ENCODE results near the gene TXNDC11.

The TXNDC11 gene

GRCh38 chr16:11705311-11706025 is 37.2 kb downstream of the TXNDC11 start:
- Histone ChIP-seq H4K20me1 (ENCODE audit: insufficient read depth) (no peaks in the 10 kb centered on the region), H2AFZ (ENCODE audit: low read depth) (no peak overlapping the region), H3K4me2 (peak overlapping the region; percentile 70), H3K36me3 (ENCODE audit: insufficient read depth) (no peaks in the 10 kb centered on the region; the same call in 1 of the 2 replicates), H3K4me1 (ENCODE audit: low read depth, poor library complexity, severe bottlenecking) (peaks cover 93% of the 10 kb centered on the region), H3K27ac (peak overlapping the region; percentile 66), H3K9ac (peak overlapping the region; percentile 6; the same call in 1 of the 2 replicates), H3K79me2 (ENCODE audit: insufficient read depth, low read depth) (peaks cover 55% of the 10 kb centered on the region; the same call in 1 of the 2 replicates), H3K4me3 (IDR thresholded peaks at IDR 0.05; ENCODE audit: insufficient read depth, low read depth, low read length) (no peak overlapping the region), H3K27me3 (ENCODE audit: insufficient read depth, low read depth) (no peaks in the 10 kb centered on the region)
- no peak for TF ChIP-seq CTCF (conservative IDR thresholded peaks at IDR 0.05; ENCODE audit: low read depth, low read length)

- Histone ChIP-seq H3K9ac (no peak overlapping the region), H3K4me2 (no peak overlapping the region), H3K79me2 (ENCODE audit: insufficient read depth, low read depth) (peaks cover 74% of the 10 kb centered on the region), H3K36me3 (ENCODE audit: insufficient read depth) (peaks cover 4% of the 10 kb centered on the region; the same call in 1 of the 2 replicates), H3K4me1 (ENCODE audit: low read depth, poor library complexity, severe bottlenecking) (peaks cover 98% of the 10 kb centered on the region), H3K4me3 (IDR thresholded peaks at IDR 0.05; ENCODE audit: insufficient read depth, low read depth, low read length) (no peak overlapping the region), H3K27me3 (ENCODE audit: insufficient read depth, low read depth) (no peaks in the 10 kb centered on the region), H2AFZ (ENCODE audit: low read depth) (no peak overlapping the region), H4K20me1 (ENCODE audit: insufficient read depth) (no peaks in the 10 kb centered on the region), H3K27ac (no peak overlapping the region; the same call in 1 of the 2 replicates)
- TF ChIP-seq CTCF (conservative IDR thresholded peaks at IDR 0.05; ENCODE audit: low read depth, low read length) = no peak
Measured at GRCh38 chr16:11700264-11701029, 42.2 kb downstream of the TXNDC11 start.

GRCh38 chr16:11699234-11699894 is 43.3 kb downstream of the TXNDC11 start:
- Histone ChIP-seq H3K79me2 (ENCODE audit: insufficient read depth, low read depth) (peaks cover 71% of the 10 kb centered on the region), H3K4me2 (peak overlapping the region; percentile 69; the same call in 1 of the 2 replicates), H3K4me1 (ENCODE audit: low read depth, poor library complexity, severe bottlenecking) (peaks cover 97% of the 10 kb centered on the region), H3K36me3 (ENCODE audit: insufficient read depth) (peaks cover 4% of the 10 kb centered on the region; the same call in 1 of the 2 replicates), H2AFZ (ENCODE audit: low read depth) (no peak overlapping the region), H4K20me1 (ENCODE audit: insufficient read depth) (no peaks in the 10 kb centered on the region), H3K27me3 (ENCODE audit: insufficient read depth, low read depth) (no peaks in the 10 kb centered on the region), H3K27ac (peak overlapping the region; percentile 75; the same call in 1 of the 2 replicates), H3K9ac (no peak overlapping the region), H3K4me3 (IDR thresholded peaks at IDR 0.05; ENCODE audit: insufficient read depth, low read depth, low read length) (no peak overlapping the region)
- TF ChIP-seq CTCF (conservative IDR thresholded peaks at IDR 0.05; ENCODE audit: low read depth, low read length) = no peak

- Histone ChIP-seq H3K27me3 (ENCODE audit: insufficient read depth, low read depth) (no peaks in the 10 kb centered on the region), H3K4me3 (IDR thresholded peaks at IDR 0.05; ENCODE audit: insufficient read depth, low read depth, low read length) (no peak overlapping the region), H4K20me1 (ENCODE audit: insufficient read depth) (no peaks in the 10 kb centered on the region), H3K36me3 (ENCODE audit: insufficient read depth) (peaks cover 4% of the 10 kb centered on the region; the same call in 1 of the 2 replicates), H2AFZ (ENCODE audit: low read depth) (no peak overlapping the region), H3K27ac (peak overlapping the region; percentile 75; the same call in 1 of the 2 replicates), H3K9ac (no peak overlapping the region), H3K4me1 (ENCODE audit: low read depth, poor library complexity, severe bottlenecking) (peaks cover 87% of the 10 kb centered on the region), H3K4me2 (peak overlapping the region; percentile 69; the same call in 1 of the 2 replicates), H3K79me2 (ENCODE audit: insufficient read depth, low read depth) (peaks cover 65% of the 10 kb centered on the region)
- TF ChIP-seq CTCF (conservative IDR thresholded peaks at IDR 0.05; ENCODE audit: low read depth, low read length) = peak; percentile 39; the same call in 1 of the 2 replicates
Measured at GRCh38 chr16:11698271-11698689, 44.4 kb downstream of the TXNDC11 start.
